Measurements from ENCODE around the gene AFP. TPM values are rescaled to one million over a fixed set of nuclear protein-coding genes. Genes with fewer than 3 reads are reported as not detected.

AFP gene
- total and polyA plus RNA-seq, 11 donors: not detected

DNA sequence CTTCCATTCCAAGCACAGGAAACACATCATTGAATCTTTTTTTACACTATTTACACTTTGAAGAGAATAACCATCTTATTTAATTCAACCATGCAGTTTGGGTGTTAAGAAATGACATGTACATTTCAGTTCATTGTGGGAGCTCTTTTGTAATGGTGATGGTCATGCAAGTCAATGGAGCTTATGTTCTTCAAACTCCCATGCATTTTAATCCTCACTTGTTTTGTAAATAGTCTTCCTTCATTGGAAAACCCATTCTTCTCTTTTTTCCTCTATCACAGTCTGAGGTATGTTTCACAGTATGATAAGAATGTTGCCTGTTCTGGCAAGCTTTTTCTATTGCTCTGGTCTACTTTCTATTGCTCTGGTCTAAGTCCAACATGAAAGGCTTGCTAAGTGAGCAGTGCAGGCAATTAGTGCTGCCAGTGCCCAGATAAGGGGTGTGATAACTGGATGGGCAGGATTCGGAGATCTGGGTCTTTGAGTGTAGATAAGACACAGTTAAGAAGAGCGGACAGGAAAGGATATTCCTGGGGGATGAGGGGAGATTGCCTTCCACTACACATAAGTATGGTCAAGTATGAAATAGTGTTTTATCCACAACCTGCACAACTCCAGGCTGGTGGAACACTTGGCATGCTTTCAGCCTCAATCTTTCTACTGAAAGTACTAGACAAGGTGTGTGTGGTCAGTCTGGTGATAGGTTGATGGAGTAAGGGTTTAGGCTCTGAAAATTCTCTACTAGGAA, 17.1 kb downstream of the AFP start:
- DNase-seq (no peak), ATAC-seq (no peak)
- Histone ChIP-seq H3K36me3 (no peaks in the 10 kb centered on the region), H3K4me3 (no peak overlapping the region), H3K4me1 (peaks cover 0 to 4% (median 0%) of the 10 kb centered on the region in 12 donors), H3K27ac (no peak overlapping the region), H3K27me3 (no peaks in the 10 kb centered on the region), H3K9me3 (no peaks in the 10 kb centered on the region)
- intact Hi-C loops (cut with DNase I): no loop called here
- TF ChIP-seq, protein P1, sequence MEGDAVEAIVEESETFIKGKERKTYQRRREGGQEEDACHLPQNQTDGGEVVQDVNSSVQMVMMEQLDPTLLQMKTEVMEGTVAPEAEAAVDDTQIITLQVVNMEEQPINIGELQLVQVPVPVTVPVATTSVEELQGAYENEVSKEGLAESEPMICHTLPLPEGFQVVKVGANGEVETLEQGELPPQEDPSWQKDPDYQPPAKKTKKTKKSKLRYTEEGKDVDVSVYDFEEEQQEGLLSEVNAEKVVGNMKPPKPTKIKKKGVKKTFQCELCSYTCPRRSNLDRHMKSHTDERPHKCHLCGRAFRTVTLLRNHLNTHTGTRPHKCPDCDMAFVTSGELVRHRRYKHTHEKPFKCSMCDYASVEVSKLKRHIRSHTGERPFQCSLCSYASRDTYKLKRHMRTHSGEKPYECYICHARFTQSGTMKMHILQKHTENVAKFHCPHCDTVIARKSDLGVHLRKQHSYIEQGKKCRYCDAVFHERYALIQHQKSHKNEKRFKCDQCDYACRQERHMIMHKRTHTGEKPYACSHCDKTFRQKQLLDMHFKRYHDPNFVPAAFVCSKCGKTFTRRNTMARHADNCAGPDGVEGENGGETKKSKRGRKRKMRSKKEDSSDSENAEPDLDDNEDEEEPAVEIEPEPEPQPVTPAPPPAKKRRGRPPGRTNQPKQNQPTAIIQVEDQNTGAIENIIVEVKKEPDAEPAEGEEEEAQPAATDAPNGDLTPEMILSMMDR (IDR thresholded peaks at IDR 0.05): no peak
- TF ChIP-seq POLR2A (IDR thresholded peaks at IDR 0.05): no peak
- 44 to 57% (median 47%) methylated on average over 2 of the region's 2 CpGs for WGBS, 4 donors

GRCh38 chr4:73453701-73454005, 17.6 kb downstream of the AFP start:
- TF ChIP-seq, protein P1 (IDR thresholded peaks at IDR 0.05): no peak
- no peak for TF ChIP-seq POLR2A (IDR thresholded peaks at IDR 0.05)

DNA sequence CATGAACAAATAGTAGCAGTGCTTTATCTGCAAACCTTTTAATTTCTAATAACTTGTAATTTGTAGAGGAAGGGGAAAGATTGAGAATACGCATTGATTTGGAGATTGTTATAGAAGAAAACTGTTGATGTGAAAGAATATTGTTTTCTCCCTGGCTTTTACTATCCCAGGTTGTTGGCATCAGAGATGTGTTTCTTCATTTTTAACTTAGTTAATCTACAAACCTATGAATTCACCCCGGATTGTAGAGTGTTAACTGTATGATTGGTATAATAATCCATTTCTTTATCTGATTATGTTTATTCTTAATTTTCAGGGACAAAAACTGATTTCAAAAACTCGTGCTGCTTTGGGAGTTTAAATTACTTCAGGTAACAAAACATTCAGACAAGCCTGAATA, 18.9 kb downstream of the AFP start:
- ATAC-seq: no peak
- H3K27ac ChIP-seq: no peak overlapping the region
- no peaks in the 10 kb centered on the region for H3K27me3 ChIP-seq
- intact Hi-C loops (cut with DNase I): no loop called here
- peaks cover 0 to 3% (median 0%) of the 10 kb centered on the region in 12 donors for H3K4me1 ChIP-seq
- H3K36me3 ChIP-seq: no peaks in the 10 kb centered on the region
- no peaks in the 10 kb centered on the region for H3K9me3 ChIP-seq
- DNase-seq: no peak
- TF ChIP-seq, protein P1 (IDR thresholded peaks at IDR 0.05): no peak
- no peak for TF ChIP-seq POLR2A (IDR thresholded peaks at IDR 0.05)
- WGBS, 4 donors: 83 to 86% (median 86%) methylated on average over 3 of the region's 3 CpGs
- no peak overlapping the region for H3K4me3 ChIP-seq

More at GRCh38 chr4:73453701-73454005, 17.6 kb downstream of the AFP start:
- no peak overlapping the region for H3K27ac ChIP-seq
- H3K4me3 ChIP-seq: no peak overlapping the region
- ATAC-seq: no peak
- H3K9me3 ChIP-seq: no peaks in the 10 kb centered on the region
- no peaks in the 10 kb centered on the region for H3K36me3 ChIP-seq
- DNase-seq: no peak
- intact Hi-C loops (cut with DNase I): no loop called here
- peaks cover 0 to 4% (median 0%) of the 10 kb centered on the region in 12 donors for H3K4me1 ChIP-seq
- no peaks in the 10 kb centered on the region for H3K27me3 ChIP-seq

DNA sequence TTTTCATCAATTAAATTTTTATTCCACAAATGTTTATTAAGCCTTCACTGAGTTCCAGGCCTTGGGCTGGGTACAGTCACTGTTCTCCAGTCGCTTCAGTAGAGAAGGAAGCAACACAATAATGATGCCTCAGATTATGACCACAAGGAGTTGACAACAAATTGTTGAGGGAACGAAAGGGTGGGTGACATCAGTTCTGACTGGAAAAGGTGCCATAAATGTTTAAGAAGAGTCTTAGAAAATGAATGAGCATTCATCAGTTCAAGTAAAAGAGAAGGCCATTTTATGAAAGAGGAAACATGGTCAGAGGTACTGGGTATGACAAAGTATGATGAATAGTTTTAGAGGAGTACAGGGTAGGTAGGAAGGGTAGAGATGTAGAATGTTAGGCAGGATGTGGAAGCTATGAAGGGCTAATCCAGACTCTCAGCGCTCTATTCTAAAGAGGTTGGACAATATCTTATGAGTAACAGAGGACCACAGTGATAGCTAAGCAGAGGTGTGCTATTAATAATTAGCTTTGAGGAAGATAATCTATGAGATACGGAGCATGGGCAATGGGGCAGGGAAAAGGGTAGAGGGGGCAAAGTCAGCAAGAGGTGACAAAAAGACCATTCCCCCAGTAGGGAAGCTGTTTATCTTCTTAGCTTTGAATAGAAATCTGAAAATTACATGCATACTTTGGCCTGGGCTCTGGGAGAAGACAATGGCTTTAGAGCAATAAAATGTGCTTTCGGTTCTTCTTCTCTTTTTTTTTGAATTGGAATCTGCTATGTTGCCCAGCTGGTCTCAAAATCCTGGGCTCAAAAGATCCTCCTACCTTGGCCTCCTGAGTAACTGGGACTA, 20.4 kb downstream of the AFP start:
- Histone ChIP-seq H3K4me3 (no peak overlapping the region), H3K36me3 (no peaks in the 10 kb centered on the region), H3K27ac (no peak overlapping the region), H3K9me3 (no peaks in the 10 kb centered on the region), H3K4me1 (no peaks in the 10 kb centered on the region), H3K27me3 (no peaks in the 10 kb centered on the region)
- TF ChIP-seq, protein P1 (IDR thresholded peaks at IDR 0.05): no peak
- no peak for TF ChIP-seq POLR2A (IDR thresholded peaks at IDR 0.05)
- WGBS, 4 donors: 81 to 87% (median 87%) methylated on average over 4 to 5 of the region's 5 CpGs
- ATAC-seq (no peak), DNase-seq (no peak)
- intact Hi-C loops (cut with DNase I): no loop called here
